GM19099 (cell line): Measurements from ENCODE around the gene NDUFS6.
A peak's percentile ranks its signal among the peaks of the same experiment; 100 is the strongest.

Experiments
- POLR2A ChIP-seq: IDR thresholded peaks from 3 replicates; pipeline ENCODE4 v1.6.1; 2011; ENCODE audit warnings: low read depth; ENCODE audit not compliant: insufficient read length; ENCODE audit errors: extremely low read depth

The NDUFS6 gene

DNA sequence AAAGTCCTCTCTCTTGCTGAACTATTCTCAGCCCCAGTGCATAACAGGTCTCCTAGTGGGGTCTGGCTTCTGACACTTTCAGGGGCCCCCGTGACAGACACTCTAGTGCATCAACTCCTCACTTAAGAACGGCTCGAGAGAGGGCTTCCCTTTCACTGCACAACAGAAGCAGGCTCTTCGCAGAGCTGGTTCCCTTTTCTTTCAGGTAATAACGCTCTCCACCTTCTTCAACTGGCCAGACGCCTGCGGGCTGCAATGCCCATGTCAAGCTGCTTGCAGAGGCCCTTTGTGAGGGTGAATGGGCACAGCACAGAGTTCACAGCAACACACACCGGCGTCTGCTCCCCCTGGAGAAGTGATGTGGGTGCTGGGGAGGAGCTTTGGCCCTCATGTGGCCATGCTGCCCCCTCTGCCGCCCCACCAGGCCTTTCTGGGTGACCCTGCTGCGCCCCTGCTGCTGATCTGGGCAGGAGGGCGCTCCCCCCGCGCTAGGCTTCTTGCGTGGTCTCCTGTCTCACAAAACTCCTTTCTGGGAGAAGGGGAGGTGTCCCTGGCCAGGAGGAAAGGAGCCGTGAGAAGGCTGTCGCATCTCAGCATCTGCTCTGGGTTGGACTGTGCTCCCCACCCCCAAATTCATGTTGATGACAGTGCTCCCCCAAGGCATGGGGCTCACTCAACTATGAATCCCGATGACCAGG lies 4.0 kb upstream of the NDUFS6 start:
- no peak for TF ChIP-seq POLR2A

DNA sequence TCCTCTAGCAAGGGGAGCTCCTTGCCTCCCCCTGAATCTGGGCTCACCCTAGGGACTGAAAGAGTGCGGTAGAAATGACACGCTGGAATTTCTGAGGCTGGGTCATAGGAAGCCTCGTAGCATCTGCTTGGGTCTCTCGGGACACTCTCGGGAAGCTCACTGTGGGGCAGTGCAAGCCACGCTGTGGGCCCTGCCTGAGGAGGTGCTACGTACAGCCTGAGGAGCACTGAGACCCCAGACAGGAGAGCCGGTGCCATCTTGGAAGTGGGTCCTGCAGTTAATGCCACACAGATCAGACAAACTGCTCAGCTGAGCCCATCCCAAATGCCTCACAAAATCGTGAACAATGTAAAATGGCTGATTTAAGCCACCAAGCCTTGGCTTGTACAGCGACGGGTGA lies 3.4 kb upstream of the NDUFS6 start:
- no peak for TF ChIP-seq POLR2A

DNA sequence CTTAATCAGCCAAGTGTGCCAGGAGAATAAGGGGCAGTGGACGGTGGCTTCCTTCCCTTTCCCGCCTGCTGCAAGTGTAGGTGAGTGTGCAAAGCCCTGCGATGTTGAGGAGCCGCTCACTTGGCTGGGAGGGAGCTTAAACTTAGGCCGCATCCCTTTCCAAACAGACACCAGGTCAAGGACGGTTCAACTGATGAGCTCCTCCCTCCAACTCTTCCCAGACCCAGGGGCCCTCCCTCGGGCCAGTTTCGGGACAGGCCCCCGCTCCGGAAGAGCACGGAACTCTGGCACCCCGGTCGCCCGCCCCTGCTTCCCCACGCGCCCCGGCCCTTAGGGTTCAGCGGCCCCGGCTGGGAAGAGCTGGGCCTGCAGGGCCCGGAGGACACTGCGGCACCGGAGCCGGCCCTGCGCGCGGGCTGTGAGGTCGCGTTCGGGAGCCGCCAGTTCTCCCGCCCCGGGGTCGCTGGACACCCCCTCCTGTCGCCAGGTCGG lies 2.1 kb upstream of the NDUFS6 start:
- TF ChIP-seq POLR2A, result no peak

DNA sequence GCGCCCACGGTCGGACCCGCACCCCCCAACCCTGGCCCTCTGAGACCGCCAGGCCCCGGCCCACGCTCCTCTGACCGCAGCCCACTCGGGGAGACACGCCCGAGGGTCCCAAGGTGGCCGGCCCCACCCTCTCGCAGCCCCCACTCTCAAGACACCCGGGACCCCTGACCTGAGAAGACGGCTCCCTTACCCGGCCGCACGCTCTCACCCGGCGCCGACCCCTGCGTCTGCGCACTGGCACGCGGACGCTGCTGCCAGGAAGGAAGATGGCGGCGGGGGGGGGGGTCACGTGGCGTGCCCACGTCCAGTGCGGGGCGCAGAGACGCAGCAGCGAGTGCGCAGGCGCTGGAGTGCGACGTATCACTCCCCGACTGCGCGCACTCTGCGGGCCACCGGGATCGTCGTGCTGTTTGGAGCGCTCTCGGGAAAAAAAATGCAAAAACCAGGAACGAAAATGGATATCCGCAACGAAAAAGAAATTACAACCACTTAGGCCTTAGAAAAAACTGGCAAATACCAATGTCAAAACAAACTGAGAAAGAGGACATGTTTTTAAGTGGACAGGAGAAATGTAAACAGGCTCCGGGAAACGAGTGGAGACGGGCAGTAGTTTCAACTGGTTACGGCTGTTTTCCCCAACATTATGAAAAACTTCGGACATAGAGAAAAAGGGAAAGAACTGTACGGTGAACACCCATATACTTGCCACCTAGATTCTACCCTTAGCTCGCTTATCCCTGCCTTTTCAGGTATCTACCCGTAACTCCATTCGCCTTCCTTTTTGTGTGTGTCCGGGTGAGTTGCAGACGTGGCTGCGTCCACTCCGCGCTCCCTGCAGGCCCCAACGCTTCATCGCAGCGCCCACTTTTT lies 1.4 kb upstream of the NDUFS6 start, which contains the start of gene MRPL36:
MRPL36 (minus strand) TSS at position 236 of the 870 bp plus-strand sequence. CDS start 902 bp downstream, outside the sequence.
- peak; percentile 73 for TF ChIP-seq POLR2A

DNA sequence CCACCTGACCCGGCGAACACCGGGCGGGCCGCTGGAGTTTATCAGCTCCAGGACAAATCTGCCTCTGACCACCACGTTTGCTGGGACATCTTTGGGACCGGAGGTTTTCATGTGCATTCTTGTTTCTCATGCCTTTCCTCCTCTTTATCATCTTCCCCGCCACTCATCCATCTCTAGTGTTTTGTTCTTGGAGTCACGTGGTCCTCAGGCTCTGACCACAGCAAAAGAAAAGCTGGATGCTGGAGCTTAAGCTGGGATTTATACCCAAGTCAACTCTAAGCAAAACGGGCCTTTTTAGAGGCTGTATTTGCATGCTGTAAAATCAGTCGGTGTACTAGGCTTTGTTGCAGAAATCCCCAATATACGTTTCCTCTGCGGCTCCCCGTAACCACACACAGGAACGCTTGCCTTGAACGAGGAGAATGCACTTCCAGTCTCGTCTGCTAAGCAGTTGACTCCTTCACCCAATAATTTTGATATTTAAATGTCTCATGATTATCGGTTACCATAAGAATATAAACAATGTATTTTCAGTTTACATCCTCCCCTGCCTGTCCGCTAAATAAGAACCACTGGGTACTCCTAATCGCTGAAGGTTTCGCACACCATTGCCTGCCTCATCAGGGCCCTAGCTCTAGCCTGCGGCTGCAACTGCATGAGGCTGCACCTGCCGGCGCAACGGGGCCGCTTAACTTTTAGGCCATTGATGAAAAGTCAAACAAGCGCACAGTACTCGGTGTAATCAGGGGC lies 560 bp upstream of the NDUFS6 start:
- TF ChIP-seq POLR2A, result peak; percentile 7

DNA sequence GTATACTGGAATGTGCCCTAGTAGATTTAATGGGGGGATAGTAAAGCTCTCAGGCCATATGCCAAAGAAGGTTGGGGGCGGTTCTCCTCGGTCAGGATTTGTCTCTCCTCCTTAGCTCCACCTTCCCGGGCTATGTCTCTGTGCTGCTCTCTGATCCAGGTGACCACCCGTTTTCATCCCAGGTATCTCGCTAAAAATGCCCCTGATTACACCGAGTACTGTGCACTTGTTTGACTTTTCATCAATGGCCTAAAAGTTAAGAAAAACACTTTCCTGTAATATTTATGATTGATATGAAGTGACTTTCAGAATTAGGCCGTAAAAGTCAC lies 724 bp downstream of the NDUFS6 start:
- TF ChIP-seq POLR2A, result no peak

DNA sequence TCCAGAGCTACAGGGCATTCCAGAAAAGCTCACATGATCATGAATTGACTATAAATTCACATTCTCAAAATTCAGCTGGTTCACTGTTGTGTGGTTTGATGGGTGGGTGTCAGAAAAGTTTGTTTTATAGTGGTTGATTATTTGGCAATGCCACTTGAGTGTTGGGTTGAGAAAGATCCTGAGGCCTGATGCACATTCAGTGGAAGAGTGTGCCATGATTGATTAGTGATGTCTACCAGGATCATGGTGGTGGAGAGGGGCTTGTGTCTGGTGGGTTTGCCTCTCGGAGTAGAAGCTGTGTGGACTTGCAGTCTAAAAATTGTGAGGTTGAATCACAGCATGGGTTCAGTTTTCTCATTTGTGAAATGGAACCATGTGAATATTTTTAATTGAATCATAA lies 2.0 kb downstream of the NDUFS6 start:
- no peak for TF ChIP-seq POLR2A

DNA sequence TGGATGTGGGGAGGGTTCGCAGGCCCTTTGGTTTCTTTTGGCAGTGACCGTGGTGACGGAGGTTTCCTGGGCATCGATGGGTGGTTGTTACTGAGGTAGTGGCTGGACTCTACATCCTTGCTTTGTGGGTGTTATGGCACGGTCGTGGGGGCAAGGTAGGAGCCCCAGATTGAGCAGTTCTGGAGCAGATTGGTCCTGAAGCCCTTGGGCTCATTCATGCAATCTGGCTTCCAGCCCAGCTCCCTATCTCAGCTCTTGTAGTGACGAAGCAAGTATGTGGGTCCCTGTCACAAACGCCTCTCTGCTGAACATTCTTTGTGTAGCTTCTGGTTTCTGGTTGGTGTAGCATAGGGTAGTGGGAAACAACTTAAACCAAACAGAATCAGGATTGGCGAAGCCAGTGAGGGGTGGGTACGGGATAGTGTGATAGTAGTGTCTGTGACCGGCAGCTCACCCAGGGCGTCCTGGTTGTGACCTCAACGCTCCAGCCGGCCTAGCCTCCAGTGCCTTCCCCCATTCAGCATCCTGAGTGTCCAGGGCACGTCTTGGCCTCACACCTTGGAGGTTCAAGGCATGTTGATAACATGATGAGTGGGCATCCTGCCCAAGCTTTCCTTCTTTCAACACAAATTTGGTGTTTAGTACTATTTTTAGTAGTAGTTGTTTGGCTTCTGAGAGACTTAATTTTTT lies 2.9 kb downstream of the NDUFS6 start:
- no peak for TF ChIP-seq POLR2A

DNA sequence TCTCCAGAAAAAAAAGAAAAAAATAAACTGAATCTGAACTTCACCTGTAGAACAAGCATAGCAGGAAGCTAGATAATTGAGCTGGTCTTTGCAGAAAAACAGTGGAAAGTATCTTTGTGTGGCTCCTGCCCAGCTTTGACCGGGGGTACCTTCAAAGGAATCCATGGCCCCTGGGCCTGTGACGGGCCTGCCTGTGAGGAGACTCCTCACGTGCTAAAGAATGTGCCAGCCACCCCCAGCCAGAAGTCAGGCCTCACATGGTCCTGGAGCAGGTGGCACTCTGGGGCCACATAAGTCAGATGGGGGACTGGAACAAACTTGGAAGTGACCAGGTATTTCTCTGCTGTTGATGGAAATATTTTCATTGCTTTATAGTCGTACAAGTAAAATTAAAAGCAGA lies 4.1 kb downstream of the NDUFS6 start:
- TF ChIP-seq POLR2A, result no peak

DNA sequence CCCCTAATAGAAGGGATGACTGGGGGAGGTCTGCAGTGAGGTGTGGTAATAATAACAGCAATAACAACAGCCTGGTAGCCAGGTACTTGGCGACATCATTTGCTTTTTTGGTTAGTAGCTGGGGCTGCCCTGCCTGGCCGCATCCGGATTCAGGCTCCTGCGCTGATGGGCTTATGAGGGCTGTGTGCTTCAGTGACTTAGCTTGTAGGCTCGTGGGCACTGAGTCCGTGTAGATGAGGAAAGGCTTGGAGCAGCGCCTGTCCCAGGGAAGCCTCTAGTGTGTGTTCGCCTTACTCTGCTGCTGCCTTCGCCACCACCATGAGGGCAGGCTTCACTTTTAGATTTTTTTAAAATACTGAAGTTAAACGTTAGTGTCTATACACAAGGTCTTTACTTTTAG lies 4.5 kb downstream of the NDUFS6 start:
- TF ChIP-seq POLR2A, result no peak

DNA sequence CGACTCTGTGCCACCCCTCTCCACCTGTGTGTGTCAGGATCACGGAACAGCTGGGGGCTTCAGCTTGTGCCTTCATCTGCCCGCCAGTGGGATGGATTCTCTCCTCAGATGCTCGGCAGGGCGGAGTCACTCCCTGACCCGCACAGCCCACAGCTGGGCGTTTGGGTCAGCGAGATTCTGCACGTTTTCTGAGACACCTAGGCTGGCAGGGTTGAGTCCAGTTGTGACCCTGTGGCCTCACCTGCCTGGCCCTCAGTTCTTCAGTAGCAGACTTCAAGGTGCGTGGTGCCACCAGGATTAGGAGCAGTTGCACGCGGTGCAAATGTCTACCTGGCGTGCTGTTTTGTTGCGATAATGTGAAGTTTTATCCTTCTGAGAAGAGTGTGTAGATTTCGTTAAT lies 5.0 kb downstream of the NDUFS6 start:
- no peak for TF ChIP-seq POLR2A

DNA sequence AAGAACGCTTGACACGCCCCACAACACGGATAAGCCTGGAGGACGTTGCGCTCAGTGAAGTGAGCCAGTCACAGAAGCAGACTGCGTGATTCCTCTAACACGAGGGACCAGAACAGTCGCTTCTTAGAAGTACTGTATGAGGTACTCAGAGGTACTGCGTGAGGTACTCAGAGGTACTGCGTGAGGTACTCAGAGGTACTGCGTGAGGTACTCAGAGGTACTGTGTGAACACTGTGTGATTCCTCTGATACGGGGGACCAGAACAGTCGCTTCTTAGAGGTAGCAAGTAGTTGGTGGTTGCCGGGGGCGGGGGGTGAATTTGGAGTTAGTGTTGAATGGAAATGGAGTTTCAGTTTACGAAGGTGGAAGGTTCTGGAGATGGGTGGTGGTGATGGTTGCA lies 5.8 kb downstream of the NDUFS6 start:
- no peak for TF ChIP-seq POLR2A

DNA sequence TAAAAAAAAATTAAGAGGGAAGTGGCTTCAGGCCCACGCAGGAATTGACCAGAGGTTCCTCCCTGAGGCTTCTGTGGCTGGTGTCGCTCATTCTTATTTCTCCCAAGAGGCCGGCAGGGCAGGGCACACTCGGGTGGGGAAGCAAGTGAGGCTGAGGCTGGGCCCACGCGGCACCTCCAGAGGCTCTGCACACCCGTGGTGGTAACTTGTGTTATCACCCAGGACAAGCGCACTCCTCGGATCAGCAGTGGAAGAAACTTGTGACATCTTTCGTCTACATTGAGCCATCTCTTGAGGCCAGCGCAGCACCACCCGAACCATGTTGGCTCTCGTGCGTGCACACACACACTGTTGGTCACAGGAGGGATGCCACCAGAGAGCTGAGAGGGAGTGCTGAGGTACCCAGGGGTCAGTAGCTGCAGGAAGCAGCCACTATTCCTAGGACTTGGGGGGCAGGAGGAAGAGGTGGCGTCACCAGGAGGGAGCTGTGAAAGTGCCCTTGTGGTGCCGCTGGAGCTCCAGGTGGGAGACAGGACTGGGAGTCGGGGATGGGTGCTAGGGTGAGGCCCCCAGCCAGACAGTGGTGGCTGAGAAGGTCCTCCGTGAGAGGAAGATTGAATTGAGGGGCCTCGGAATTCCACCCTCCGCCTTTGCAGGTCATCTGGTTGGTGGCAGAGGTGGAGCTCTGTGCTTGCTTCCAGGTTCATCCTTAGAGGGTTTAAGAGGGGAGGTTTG lies 6.4 kb downstream of the NDUFS6 start:
- no peak for TF ChIP-seq POLR2A

DNA sequence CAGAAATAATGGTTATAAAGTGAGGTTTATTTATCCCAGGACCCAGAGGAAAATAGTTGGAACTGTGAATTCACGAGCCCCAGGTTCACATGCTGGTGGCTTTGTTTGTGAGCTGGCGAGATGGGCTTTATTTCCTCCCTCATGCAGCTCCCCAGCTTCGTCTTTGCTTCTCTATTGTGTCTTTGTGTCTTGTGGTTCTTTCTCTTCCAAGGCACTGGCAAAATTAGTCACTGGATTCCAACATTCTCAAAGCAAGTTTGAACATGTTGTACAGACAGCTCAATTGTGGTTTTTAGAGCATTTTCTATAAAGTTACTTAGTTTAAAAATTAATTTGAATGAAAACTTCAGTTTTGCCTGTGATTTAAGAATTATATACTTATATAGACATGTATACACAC lies 7.2 kb downstream of the NDUFS6 start:
- no peak for TF ChIP-seq POLR2A

DNA sequence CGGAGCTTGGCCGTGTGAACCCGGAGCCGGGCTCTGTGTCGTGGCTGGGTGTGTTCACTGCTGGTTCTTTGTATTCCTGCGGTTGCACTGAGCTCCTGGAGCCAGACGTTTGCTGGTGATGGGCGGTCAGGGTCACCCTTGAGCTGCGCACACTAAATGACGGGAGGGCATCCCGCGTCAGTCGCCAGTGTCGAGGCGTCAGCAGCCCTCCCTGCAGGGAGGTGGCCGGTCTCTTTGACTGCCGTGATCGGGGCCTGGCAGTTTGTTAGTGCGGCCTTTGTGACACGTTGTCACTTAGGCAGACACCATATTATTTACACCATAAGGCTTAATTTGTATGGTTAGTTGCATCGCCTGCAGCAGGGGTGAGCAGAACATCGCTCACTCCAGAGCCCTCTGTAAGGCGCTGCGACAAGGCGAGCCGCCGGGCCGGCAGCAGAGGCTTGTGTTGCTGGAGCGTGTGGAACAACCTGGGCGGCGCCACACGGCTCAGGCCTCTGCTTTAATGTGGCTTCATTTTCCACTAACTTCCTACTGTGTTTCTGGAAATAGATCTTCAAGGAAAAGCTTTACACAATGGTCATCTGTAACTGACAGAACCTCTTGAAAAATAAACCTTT lies 8.3 kb downstream of the NDUFS6 start:
- TF ChIP-seq POLR2A, result no peak
